ENCODE results near the gene SDHA.
"Not testable (repeated sequence)": the region's sequence is repeated elsewhere in the genome, so short reads cannot be mapped to it uniquely, and the experiment has no call there.

GRCh38 chr5:274346-274745 lies 56.2 kb downstream of the SDHA start:
- TF ChIP-seq CTCF (IDR thresholded peaks at IDR 0.05); EP300 (IDR thresholded peaks at IDR 0.05); POLR2A (IDR thresholded peaks at IDR 0.05; ENCODE audit: low read depth); POLR2AphosphoS5 (IDR thresholded peaks at IDR 0.05): not testable (repeated sequence)

Measured in esophagus muscularis mucosa (tissue), 4 donors.